ENCODE results near the gene ALKBH2.
A peak's percentile ranks its signal among the peaks of the same experiment; 100 is the strongest.

The ALKBH2 gene

GRCh38 chr12:109093022-109093918 lies at the start of gene ALKBH2:
ALKBH2 (minus strand) TSS chr12:109093472; CDS start chr12:109092786, 686 bp downstream.
- H3K4me1 ChIP-seq (ENCODE audit: control insufficient read depth, insufficient read depth, low read length), result no peaks in the 10 kb centered on the region
- peaks cover 3% of the 10 kb centered on the region for H3K27me3 ChIP-seq (ENCODE audit: control insufficient read depth, insufficient read depth, low read length)
- peak within 1 kb of the TSS; percentile 67 for H3K4me3 ChIP-seq (ENCODE audit: low read depth, low read length)
- H3K36me3 ChIP-seq (ENCODE audit: control insufficient read depth, insufficient read depth, low read length), result peaks cover 7% of the 10 kb centered on the region
- no peaks in the 10 kb centered on the region for H3K9me3 ChIP-seq (ENCODE audit: control insufficient read depth, insufficient read depth, low read length)
- peak within 1 kb of the TSS; percentile 70 for H3K9ac ChIP-seq (ENCODE audit: low read depth, low read length)

- Histone ChIP-seq H3K36me3 (ENCODE audit: control insufficient read depth, insufficient read depth, low read length) (no peaks in the 10 kb centered on the region), H3K9ac (ENCODE audit: low read depth, low read length) (no peak overlapping the region), H3K4me3 (ENCODE audit: low read depth, low read length) (no peak overlapping the region), H3K27me3 (ENCODE audit: control insufficient read depth, insufficient read depth, low read length) (no peaks in the 10 kb centered on the region), H3K9me3 (ENCODE audit: control insufficient read depth, insufficient read depth, low read length) (no peaks in the 10 kb centered on the region), H3K4me1 (ENCODE audit: control insufficient read depth, insufficient read depth, low read length) (no peaks in the 10 kb centered on the region)
These were observed 47.3 kb upstream of the ALKBH2 start for GRCh38 chr12:109140560-109140959.

GRCh38 chr12:109139791-109140190 lies 46.5 kb upstream of the ALKBH2 start:
- no peaks in the 10 kb centered on the region for H3K9me3 ChIP-seq (ENCODE audit: control insufficient read depth, insufficient read depth, low read length)
- H3K36me3 ChIP-seq (ENCODE audit: control insufficient read depth, insufficient read depth, low read length), result no peaks in the 10 kb centered on the region
- no peaks in the 10 kb centered on the region for H3K27me3 ChIP-seq (ENCODE audit: control insufficient read depth, insufficient read depth, low read length)
- H3K4me1 ChIP-seq (ENCODE audit: control insufficient read depth, insufficient read depth, low read length), result no peaks in the 10 kb centered on the region
- H3K9ac ChIP-seq (ENCODE audit: low read depth, low read length), result no peak overlapping the region
- H3K4me3 ChIP-seq (ENCODE audit: low read depth, low read length), result no peak overlapping the region

- no peak overlapping the region for H3K9ac ChIP-seq (ENCODE audit: low read depth, low read length)
- no peaks in the 10 kb centered on the region for H3K4me1 ChIP-seq (ENCODE audit: control insufficient read depth, insufficient read depth, low read length)
- H3K9me3 ChIP-seq (ENCODE audit: control insufficient read depth, insufficient read depth, low read length), result no peaks in the 10 kb centered on the region
- no peak overlapping the region for H3K4me3 ChIP-seq (ENCODE audit: low read depth, low read length)
- H3K27me3 ChIP-seq (ENCODE audit: control insufficient read depth, insufficient read depth, low read length), result no peaks in the 10 kb centered on the region
- H3K36me3 ChIP-seq (ENCODE audit: control insufficient read depth, insufficient read depth, low read length), result no peaks in the 10 kb centered on the region
These were observed 46.1 kb upstream of the ALKBH2 start for GRCh38 chr12:109139360-109139759.

GRCh38 chr12:109137055-109137454 lies 43.8 kb upstream of the ALKBH2 start:
- H3K36me3 ChIP-seq (ENCODE audit: control insufficient read depth, insufficient read depth, low read length), result no peaks in the 10 kb centered on the region
- H3K9me3 ChIP-seq (ENCODE audit: control insufficient read depth, insufficient read depth, low read length), result no peaks in the 10 kb centered on the region
- no peak overlapping the region for H3K4me3 ChIP-seq (ENCODE audit: low read depth, low read length)
- H3K27me3 ChIP-seq (ENCODE audit: control insufficient read depth, insufficient read depth, low read length), result no peaks in the 10 kb centered on the region
- no peak overlapping the region for H3K9ac ChIP-seq (ENCODE audit: low read depth, low read length)
- H3K4me1 ChIP-seq (ENCODE audit: control insufficient read depth, insufficient read depth, low read length), result no peaks in the 10 kb centered on the region

GRCh38 chr12:109134186-109134917 lies 41.1 kb upstream of the ALKBH2 start:
- Histone ChIP-seq H3K36me3 (ENCODE audit: control insufficient read depth, insufficient read depth, low read length) (no peaks in the 10 kb centered on the region), H3K4me3 (ENCODE audit: low read depth, low read length) (no peak overlapping the region), H3K4me1 (ENCODE audit: control insufficient read depth, insufficient read depth, low read length) (no peaks in the 10 kb centered on the region), H3K9me3 (ENCODE audit: control insufficient read depth, insufficient read depth, low read length) (no peaks in the 10 kb centered on the region), H3K27me3 (ENCODE audit: control insufficient read depth, insufficient read depth, low read length) (no peaks in the 10 kb centered on the region), H3K9ac (ENCODE audit: low read depth, low read length) (no peak overlapping the region)

GRCh38 chr12:109131154-109132050 lies 38.1 kb upstream of the ALKBH2 start:
- H3K4me3 ChIP-seq (ENCODE audit: low read depth, low read length), result no peak overlapping the region
- no peaks in the 10 kb centered on the region for H3K4me1 ChIP-seq (ENCODE audit: control insufficient read depth, insufficient read depth, low read length)
- no peak overlapping the region for H3K9ac ChIP-seq (ENCODE audit: low read depth, low read length)
- no peaks in the 10 kb centered on the region for H3K36me3 ChIP-seq (ENCODE audit: control insufficient read depth, insufficient read depth, low read length)
- no peaks in the 10 kb centered on the region for H3K27me3 ChIP-seq (ENCODE audit: control insufficient read depth, insufficient read depth, low read length)
- no peaks in the 10 kb centered on the region for H3K9me3 ChIP-seq (ENCODE audit: control insufficient read depth, insufficient read depth, low read length)

GRCh38 chr12:109130297-109131153 lies 37.3 kb upstream of the ALKBH2 start:
- Histone ChIP-seq H3K27me3 (ENCODE audit: control insufficient read depth, insufficient read depth, low read length) (no peaks in the 10 kb centered on the region), H3K9ac (ENCODE audit: low read depth, low read length) (no peak overlapping the region), H3K9me3 (ENCODE audit: control insufficient read depth, insufficient read depth, low read length) (no peaks in the 10 kb centered on the region), H3K4me3 (ENCODE audit: low read depth, low read length) (no peak overlapping the region), H3K4me1 (ENCODE audit: control insufficient read depth, insufficient read depth, low read length) (no peaks in the 10 kb centered on the region), H3K36me3 (ENCODE audit: control insufficient read depth, insufficient read depth, low read length) (no peaks in the 10 kb centered on the region)

GRCh38 chr12:109127533-109128242 lies 34.4 kb upstream of the ALKBH2 start:
- no peak overlapping the region for H3K4me3 ChIP-seq (ENCODE audit: low read depth, low read length)
- H3K4me1 ChIP-seq (ENCODE audit: control insufficient read depth, insufficient read depth, low read length), result no peaks in the 10 kb centered on the region
- H3K36me3 ChIP-seq (ENCODE audit: control insufficient read depth, insufficient read depth, low read length), result no peaks in the 10 kb centered on the region
- H3K9me3 ChIP-seq (ENCODE audit: control insufficient read depth, insufficient read depth, low read length), result no peaks in the 10 kb centered on the region
- H3K9ac ChIP-seq (ENCODE audit: low read depth, low read length), result no peak overlapping the region
- no peaks in the 10 kb centered on the region for H3K27me3 ChIP-seq (ENCODE audit: control insufficient read depth, insufficient read depth, low read length)

- H3K27me3 ChIP-seq (ENCODE audit: control insufficient read depth, insufficient read depth, low read length), result no peaks in the 10 kb centered on the region
- H3K4me1 ChIP-seq (ENCODE audit: control insufficient read depth, insufficient read depth, low read length), result no peaks in the 10 kb centered on the region
- H3K9ac ChIP-seq (ENCODE audit: low read depth, low read length), result no peak overlapping the region
- no peak overlapping the region for H3K4me3 ChIP-seq (ENCODE audit: low read depth, low read length)
- no peaks in the 10 kb centered on the region for H3K36me3 ChIP-seq (ENCODE audit: control insufficient read depth, insufficient read depth, low read length)
- H3K9me3 ChIP-seq (ENCODE audit: control insufficient read depth, insufficient read depth, low read length), result no peaks in the 10 kb centered on the region
These were observed 33.5 kb upstream of the ALKBH2 start for GRCh38 chr12:109126784-109127183.

Data from iPS-15b (cell line).